Stimulated activated CD4-positive, alpha-beta T cell treated with anti-CD3 and anti-CD28 coated beads, Interleukin-15, amount 100 ng/mL, for 48 hours (primary cell): ENCODE results near the gene N4BP2L2.

ENCODE experiments used
- DNase-seq, 2 donors: peaks; one replicate each; pipeline ENCODE4 v3.0.0-alpha.2; 2020; ENCODE audit warnings: low read depth in 2 of 2

N4BP2L2 gene

GRCh38 chr13:32530841-32531253, 7.7 kb downstream of the N4BP2L2 start:
- DNase-seq, result no peak

GRCh38 chr13:32528358-32528757, 10.2 kb downstream of the N4BP2L2 start:
- no peak for DNase-seq

GRCh38 chr13:32527151-32527550, 11.4 kb downstream of the N4BP2L2 start:
- no peak for DNase-seq

- no peak for DNase-seq
Observed at GRCh38 chr13:32525766-32526165, 12.8 kb downstream of the N4BP2L2 start.

GRCh38 chr13:32515246-32515645, 23.3 kb downstream of the N4BP2L2 start:
- DNase-seq, result no peak

- DNase-seq, result no peak
Observed at GRCh38 chr13:32511482-32511881, 27.1 kb downstream of the N4BP2L2 start.

GRCh38 chr13:32504876-32505275, 33.7 kb downstream of the N4BP2L2 start:
- DNase-seq, result no peak

- no peak for DNase-seq
Observed at GRCh38 chr13:32504263-32504662, 34.3 kb downstream of the N4BP2L2 start.

GRCh38 chr13:32503727-32504126, 34.9 kb downstream of the N4BP2L2 start:
- no peak for DNase-seq

GRCh38 chr13:32501064-32501463, 37.5 kb downstream of the N4BP2L2 start:
- DNase-seq, result no peak

- no peak for DNase-seq
Observed at GRCh38 chr13:32499538-32500210, 38.9 kb downstream of the N4BP2L2 start.

- no peak for DNase-seq
Observed at GRCh38 chr13:32497589-32497988, 41.0 kb downstream of the N4BP2L2 start.

- no peak for DNase-seq
Observed at GRCh38 chr13:32496599-32497160, 41.9 kb downstream of the N4BP2L2 start.

- no peak for DNase-seq
Observed at GRCh38 chr13:32495841-32496240, 42.8 kb downstream of the N4BP2L2 start.

- no peak for DNase-seq
Observed at GRCh38 chr13:32495429-32495828, 43.2 kb downstream of the N4BP2L2 start.

- no peak for DNase-seq
Observed at GRCh38 chr13:32491028-32491427, 47.6 kb downstream of the N4BP2L2 start.

- DNase-seq, result no peak
Observed at GRCh38 chr13:32476892-32477291, 61.7 kb downstream of the N4BP2L2 start.

GRCh38 chr13:32476021-32476731, 62.4 kb downstream of the N4BP2L2 start:
- no peak for DNase-seq

- no peak for DNase-seq
Observed at GRCh38 chr13:32474999-32475792, 63.4 kb downstream of the N4BP2L2 start.

- DNase-seq, result no peak
Observed at GRCh38 chr13:32473650-32474049, 64.9 kb downstream of the N4BP2L2 start.

- no peak for DNase-seq
Observed at GRCh38 chr13:32472194-32472621, 66.4 kb downstream of the N4BP2L2 start.

GRCh38 chr13:32471187-32471922, 67.2 kb downstream of the N4BP2L2 start:
- DNase-seq, result no peak
